ENCODE results near the gene KCNAB1. TPM values are rescaled to one million over a fixed set of nuclear protein-coding genes. Genes with fewer than 3 reads are reported as not detected.

The KCNAB1 gene
- total RNA-seq, 4 donors from 2014 or later, result 4.2 to 11.4 (median 7.8) TPM

GRCh38 chr3:156145866-156146265 lies 25.5 kb downstream of the KCNAB1 start:
- no peak for DNase-seq (ENCODE audit: low spot score in 2 of 2)
- WGBS, 2 donors, result 55 to 60% methylated on average over 4 of the region's 4 CpGs
- Histone ChIP-seq H3K27ac (no peak overlapping the region), H3K4me1 (peaks cover 0 to 29% (median 16%) of the 10 kb centered on the region in 4 donors), H3K4me3 (no peak overlapping the region), H3K9me3 (no peaks in the 10 kb centered on the region), H3K36me3 (no peaks in the 10 kb centered on the region), H3K27me3 (no peaks in the 10 kb centered on the region)
- no peak for TF ChIP-seq CTCF (IDR thresholded peaks at IDR 0.05)
- TF ChIP-seq EP300 (IDR thresholded peaks at IDR 0.05), result no peak
- TF ChIP-seq POLR2A (IDR thresholded peaks at IDR 0.05), result no peak

- Histone ChIP-seq H3K4me1 (peaks cover 0 to 47% (median 22%) of the 10 kb centered on the region in 4 donors), H3K4me3 (peak overlapping the region in 1 of 4 donors; percentile 6), H3K36me3 (no peaks in the 10 kb centered on the region), H3K27me3 (no peaks in the 10 kb centered on the region), H3K27ac (peak overlapping the region; percentile 44 to 85 (median 66)), H3K9me3 (no peaks in the 10 kb centered on the region)
- DNase-seq (ENCODE audit: low spot score in 2 of 2), result no peak
- TF ChIP-seq POLR2A (IDR thresholded peaks at IDR 0.05) (no peak), CTCF (IDR thresholded peaks at IDR 0.05) (no peak), EP300 (IDR thresholded peaks at IDR 0.05) (no peak)
Measured at GRCh38 chr3:156148345-156148945, 28.1 kb downstream of the KCNAB1 start.

GRCh38 chr3:156148946-156149381 lies 28.6 kb downstream of the KCNAB1 start:
- Histone ChIP-seq H3K27ac (peak overlapping the region; percentile 44 to 85 (median 66)), H3K4me3 (peak overlapping the region in 1 of 4 donors; percentile 6), H3K4me1 (peaks cover 0 to 47% (median 22%) of the 10 kb centered on the region in 4 donors), H3K9me3 (no peaks in the 10 kb centered on the region), H3K27me3 (no peaks in the 10 kb centered on the region), H3K36me3 (no peaks in the 10 kb centered on the region)
- peak in 1 of 2 donors; percentile 31 for DNase-seq (ENCODE audit: low spot score in 2 of 2)
- TF ChIP-seq POLR2A (IDR thresholded peaks at IDR 0.05) (no peak), EP300 (IDR thresholded peaks at IDR 0.05) (no peak), CTCF (IDR thresholded peaks at IDR 0.05) (no peak)
- 29 to 33% methylated on average over 8 of the region's 8 CpGs for WGBS, 2 donors

GRCh38 chr3:156149876-156150275 lies 29.5 kb downstream of the KCNAB1 start:
- 39 to 47% methylated on average over 3 of the region's 3 CpGs for WGBS, 2 donors
- H3K9me3 ChIP-seq, result no peaks in the 10 kb centered on the region
- H3K4me1 ChIP-seq, result peaks cover 0 to 47% (median 22%) of the 10 kb centered on the region in 4 donors
- H3K4me3 ChIP-seq, result no peak overlapping the region
- H3K27ac ChIP-seq, result peak overlapping the region; percentile 51 to 85 (median 75)
- no peaks in the 10 kb centered on the region for H3K27me3 ChIP-seq
- no peak for DNase-seq (ENCODE audit: low spot score in 2 of 2)
- no peaks in the 10 kb centered on the region for H3K36me3 ChIP-seq
- TF ChIP-seq POLR2A (IDR thresholded peaks at IDR 0.05) (no peak), EP300 (IDR thresholded peaks at IDR 0.05) (no peak), CTCF (IDR thresholded peaks at IDR 0.05) (no peak)

- no peak overlapping the region for H3K4me3 ChIP-seq
- DNase-seq (ENCODE audit: low spot score in 2 of 2), result peak; percentile 47 to 85
- H3K27me3 ChIP-seq, result no peaks in the 10 kb centered on the region
- no peaks in the 10 kb centered on the region for H3K9me3 ChIP-seq
- H3K4me1 ChIP-seq, result peaks cover 0 to 47% (median 22%) of the 10 kb centered on the region in 4 donors
- peak overlapping the region; percentile 58 to 85 (median 75) for H3K27ac ChIP-seq
- H3K36me3 ChIP-seq, result no peaks in the 10 kb centered on the region
- no peak for TF ChIP-seq POLR2A (IDR thresholded peaks at IDR 0.05)
- TF ChIP-seq EP300 (IDR thresholded peaks at IDR 0.05), result peak in 1 of 2 donors; percentile 48
- peak; percentile 85 to 94 (median 87) for TF ChIP-seq CTCF (IDR thresholded peaks at IDR 0.05)
- WGBS, 2 donors, result 12 to 15% methylated on average over 8 of the region's 8 CpGs
Measured at GRCh38 chr3:156150434-156151066, 30.2 kb downstream of the KCNAB1 start.

Measured in tibial nerve (tissue), 4 donors.